ENCODE measurements around the gene CLBA1.

The CLBA1 gene

GRCh38 chr14:104966261-104966865 lies 19.2 kb upstream of the CLBA1 start:
- FAIRE-seq: no peak
- no peak for DNase-seq (ENCODE audit: insufficient read length, low spot score)
- TF ChIP-seq CTCF (IDR thresholded peaks at IDR 0.05; ENCODE audit: insufficient read depth, missing control alignments): no peak

- no peak for TF ChIP-seq CTCF (IDR thresholded peaks at IDR 0.05; ENCODE audit: insufficient read depth, missing control alignments)
- FAIRE-seq (no peak), DNase-seq (ENCODE audit: insufficient read length, low spot score) (no peak)
These were observed 18.6 kb upstream of the CLBA1 start for GRCh38 chr14:104966981-104967385.

- no peak for TF ChIP-seq CTCF (IDR thresholded peaks at IDR 0.05; ENCODE audit: insufficient read depth, missing control alignments)
- FAIRE-seq: no peak
- DNase-seq (ENCODE audit: insufficient read length, low spot score): no peak
These were observed 18.0 kb upstream of the CLBA1 start for GRCh38 chr14:104967386-104968152.

- no peak for DNase-seq (ENCODE audit: insufficient read length, low spot score)
- no peak for FAIRE-seq
- no peak for TF ChIP-seq CTCF (IDR thresholded peaks at IDR 0.05; ENCODE audit: insufficient read depth, missing control alignments)
These were observed 17.4 kb upstream of the CLBA1 start for GRCh38 chr14:104968153-104968527.

GRCh38 chr14:104968541-104969401 lies 16.8 kb upstream of the CLBA1 start:
- no peak for DNase-seq (ENCODE audit: insufficient read length, low spot score)
- TF ChIP-seq CTCF (IDR thresholded peaks at IDR 0.05; ENCODE audit: insufficient read depth, missing control alignments): no peak
- FAIRE-seq: no peak

- DNase-seq (ENCODE audit: insufficient read length, low spot score) (no peak), FAIRE-seq (no peak)
- no peak for TF ChIP-seq CTCF (IDR thresholded peaks at IDR 0.05; ENCODE audit: insufficient read depth, missing control alignments)
These were observed 15.8 kb upstream of the CLBA1 start for GRCh38 chr14:104969741-104970230.

Measured in D721Med (cell line).